ENCODE measurements around the gene PRRT3. TPM values are rescaled to one million over a fixed set of nuclear protein-coding genes. Genes with fewer than 3 reads are reported as not detected.
"Not testable (repeated sequence)": the region's sequence is repeated elsewhere in the genome, so short reads cannot be mapped to it uniquely, and the experiment has no call there.

The PRRT3 gene
- polyA plus RNA-seq, 1 donor from 2014 or later: 2.0 TPM

DNA sequence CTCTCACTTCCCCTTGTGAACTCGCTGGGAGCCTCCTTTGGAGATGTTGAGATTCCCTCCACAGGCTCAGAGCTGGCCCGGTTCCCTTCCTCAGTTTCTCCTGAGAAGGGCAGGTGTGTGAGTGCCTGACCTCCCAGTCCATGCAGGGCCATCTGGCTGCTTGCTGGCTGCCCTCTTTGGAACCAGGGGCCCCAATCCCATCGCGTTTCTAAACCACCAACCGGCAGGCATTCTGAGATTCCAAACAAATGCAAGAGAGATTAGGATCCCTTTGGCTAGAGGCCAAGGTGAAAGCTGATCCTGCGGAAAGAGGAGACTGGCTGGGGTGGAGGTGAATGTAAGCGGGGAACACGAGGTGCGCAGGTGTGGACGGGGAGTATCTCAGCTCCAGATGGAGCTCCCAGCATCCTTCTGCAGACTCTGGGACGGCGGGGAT lies 2.9 kb upstream of the PRRT3 start:
- Mint-ChIP-seq H3K4me1 (peaks cover 5 to 15% (median 11%) of the 10 kb centered on the region in 3 donors), H3K27me3 (peaks cover 2% of the 10 kb centered on the region), H3K9me3 (no peaks in the 10 kb centered on the region), H3K4me3 (peak overlapping the region in 1 of 4 donors; percentile 56), H3K36me3 (peaks cover 1% of the 10 kb centered on the region), H3K27ac (peak overlapping the region in 1 of 3 donors; percentile 53)

DNA sequence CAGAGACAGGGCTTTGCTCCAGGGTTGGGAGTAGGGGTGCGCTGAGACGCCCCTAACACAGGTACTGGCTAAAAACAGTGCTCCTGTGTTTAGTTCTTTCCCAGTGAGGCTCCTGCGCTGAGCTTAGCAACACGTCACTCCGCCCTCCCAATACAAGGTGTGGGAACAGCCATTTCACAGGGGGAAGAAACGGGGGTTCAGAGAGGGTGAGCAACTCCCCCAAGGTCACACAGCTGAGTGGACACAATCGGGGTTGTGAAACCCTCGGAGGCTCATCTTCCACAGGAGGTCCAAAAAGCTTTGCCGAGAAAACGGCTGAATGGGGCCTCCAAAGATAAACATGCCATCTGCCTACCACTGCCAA lies 628 bp downstream of the PRRT3 start:
- Mint-ChIP-seq H3K9me3 (no peaks in the 10 kb centered on the region), H3K27me3 (peaks cover 2% of the 10 kb centered on the region), H3K4me1 (peaks cover 5 to 15% (median 11%) of the 10 kb centered on the region in 3 donors)

DNA sequence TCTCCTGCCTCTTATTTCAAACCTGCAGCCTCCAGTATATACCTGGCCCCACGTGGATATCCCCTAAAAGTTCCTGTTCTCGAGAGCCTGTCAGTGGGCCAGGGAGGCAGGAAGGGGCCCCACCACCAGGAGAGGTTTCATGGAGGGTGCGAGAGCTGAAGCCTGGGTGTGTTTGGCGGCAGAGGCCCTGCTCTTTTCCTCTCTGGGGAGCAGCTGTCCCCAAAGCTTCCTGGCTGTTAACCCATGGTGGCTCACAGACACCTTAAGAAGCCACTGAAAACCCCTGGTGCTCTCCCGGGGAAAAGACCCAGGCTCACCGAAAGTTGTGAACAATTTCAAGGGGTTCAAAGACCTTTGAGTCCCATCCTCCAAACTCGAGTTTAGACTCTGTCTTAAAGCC lies 1.1 kb downstream of the PRRT3 start:
- H3K4me3 Mint-ChIP-seq: peak overlapping the region; percentile 85 to 95 (median 88)
- no peaks in the 10 kb centered on the region for H3K36me3 Mint-ChIP-seq
- peak overlapping the region in 1 of 3 donors; percentile 59 for H3K27ac Mint-ChIP-seq
- peaks cover 2% of the 10 kb centered on the region for H3K27me3 Mint-ChIP-seq
- H3K4me1 Mint-ChIP-seq: peaks cover 5 to 15% (median 11%) of the 10 kb centered on the region in 3 donors
- no peaks in the 10 kb centered on the region for H3K9me3 Mint-ChIP-seq

More for the DNA sequence above, 628 bp downstream of the PRRT3 start:
- Mint-ChIP-seq H3K36me3 (no peaks in the 10 kb centered on the region), H3K4me3 (peak overlapping the region; percentile 85 to 95 (median 88)), H3K27ac (no peak overlapping the region)

DNA sequence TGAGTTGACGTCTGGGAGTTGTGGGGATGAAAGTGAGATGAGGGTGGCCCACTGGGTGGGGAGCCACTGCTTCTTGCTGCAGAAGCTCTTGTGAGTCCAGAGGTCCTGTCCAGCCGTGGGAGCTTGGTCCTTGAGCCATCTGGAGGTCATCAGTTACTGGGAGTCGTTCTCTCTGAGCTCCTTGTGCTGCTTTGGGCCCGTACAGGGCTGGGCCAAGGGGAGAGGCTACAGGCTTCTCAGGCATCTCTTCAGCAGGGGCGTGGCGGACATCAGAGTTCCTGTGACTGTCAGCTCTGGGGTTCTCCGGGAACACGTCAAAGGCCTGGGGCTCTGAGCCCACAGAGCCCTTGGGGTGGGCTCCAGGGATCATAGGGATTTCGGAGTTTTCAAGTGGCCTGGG lies 2.6 kb downstream of the PRRT3 start:
- Mint-ChIP-seq H3K4me1 (peaks cover 5 to 15% (median 11%) of the 10 kb centered on the region in 3 donors), H3K4me3 (peak overlapping the region in 1 of 4 donors; percentile 43), H3K27ac (no peak overlapping the region)

DNA sequence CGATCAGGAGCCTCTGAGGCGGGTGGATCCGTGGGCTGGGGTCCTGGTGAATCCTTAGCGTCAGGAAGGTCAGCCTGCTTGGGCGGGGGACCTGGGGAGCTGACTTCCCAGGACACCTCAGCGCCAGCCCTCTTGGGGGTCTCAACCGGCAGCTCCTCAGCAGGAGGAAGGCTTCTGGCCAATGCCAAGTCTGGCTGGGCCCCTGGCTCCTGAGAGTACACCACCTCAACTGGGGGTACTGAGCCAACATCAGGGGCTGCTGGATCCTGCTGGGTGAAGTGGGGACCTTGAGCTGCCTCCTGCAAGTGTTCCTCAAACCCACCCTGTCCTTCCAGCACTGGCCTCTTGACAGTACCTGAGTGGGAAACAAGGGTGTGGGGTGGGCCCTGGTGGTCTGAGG lies 3.1 kb downstream of the PRRT3 start:
- Mint-ChIP-seq H3K27ac (no peak overlapping the region), H3K4me1 (peaks cover 5 to 15% (median 11%) of the 10 kb centered on the region in 3 donors), H3K4me3 (peak overlapping the region in 1 of 4 donors; percentile 43), H3K27me3 (peaks cover 2% of the 10 kb centered on the region), H3K9me3 (no peaks in the 10 kb centered on the region), H3K36me3 (no peaks in the 10 kb centered on the region)

More for the DNA sequence above, 2.6 kb downstream of the PRRT3 start:
- Mint-ChIP-seq H3K27me3 (peaks cover 2% of the 10 kb centered on the region), H3K9me3 (no peaks in the 10 kb centered on the region), H3K36me3 (no peaks in the 10 kb centered on the region)

DNA sequence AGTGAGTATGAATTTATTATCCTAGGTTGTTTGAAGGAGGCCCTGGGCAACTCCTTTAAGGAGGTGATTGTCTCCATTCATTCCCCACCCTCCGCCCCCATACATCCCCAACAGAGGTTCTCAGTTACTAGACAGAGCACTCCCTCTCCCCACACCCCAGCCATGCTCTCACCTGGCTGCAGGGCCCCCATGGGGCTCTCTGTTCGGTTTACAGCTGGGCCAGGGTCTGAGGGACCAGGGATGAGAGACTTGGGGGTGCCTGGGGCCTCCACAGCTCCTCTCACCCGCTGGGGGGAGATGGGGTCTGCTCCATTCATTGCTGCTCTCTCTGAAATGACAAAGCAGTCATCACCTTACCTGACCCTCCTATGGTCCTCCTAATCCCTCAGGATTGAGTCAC lies 3.6 kb downstream of the PRRT3 start:
- Mint-ChIP-seq H3K4me3 (peak overlapping the region in 1 of 4 donors; percentile 17), H3K36me3 (no peaks in the 10 kb centered on the region), H3K4me1 (peaks cover 5 to 15% (median 11%) of the 10 kb centered on the region in 3 donors), H3K9me3 (no peaks in the 10 kb centered on the region), H3K27me3 (peaks cover 2% of the 10 kb centered on the region), H3K27ac (no peak overlapping the region)

DNA sequence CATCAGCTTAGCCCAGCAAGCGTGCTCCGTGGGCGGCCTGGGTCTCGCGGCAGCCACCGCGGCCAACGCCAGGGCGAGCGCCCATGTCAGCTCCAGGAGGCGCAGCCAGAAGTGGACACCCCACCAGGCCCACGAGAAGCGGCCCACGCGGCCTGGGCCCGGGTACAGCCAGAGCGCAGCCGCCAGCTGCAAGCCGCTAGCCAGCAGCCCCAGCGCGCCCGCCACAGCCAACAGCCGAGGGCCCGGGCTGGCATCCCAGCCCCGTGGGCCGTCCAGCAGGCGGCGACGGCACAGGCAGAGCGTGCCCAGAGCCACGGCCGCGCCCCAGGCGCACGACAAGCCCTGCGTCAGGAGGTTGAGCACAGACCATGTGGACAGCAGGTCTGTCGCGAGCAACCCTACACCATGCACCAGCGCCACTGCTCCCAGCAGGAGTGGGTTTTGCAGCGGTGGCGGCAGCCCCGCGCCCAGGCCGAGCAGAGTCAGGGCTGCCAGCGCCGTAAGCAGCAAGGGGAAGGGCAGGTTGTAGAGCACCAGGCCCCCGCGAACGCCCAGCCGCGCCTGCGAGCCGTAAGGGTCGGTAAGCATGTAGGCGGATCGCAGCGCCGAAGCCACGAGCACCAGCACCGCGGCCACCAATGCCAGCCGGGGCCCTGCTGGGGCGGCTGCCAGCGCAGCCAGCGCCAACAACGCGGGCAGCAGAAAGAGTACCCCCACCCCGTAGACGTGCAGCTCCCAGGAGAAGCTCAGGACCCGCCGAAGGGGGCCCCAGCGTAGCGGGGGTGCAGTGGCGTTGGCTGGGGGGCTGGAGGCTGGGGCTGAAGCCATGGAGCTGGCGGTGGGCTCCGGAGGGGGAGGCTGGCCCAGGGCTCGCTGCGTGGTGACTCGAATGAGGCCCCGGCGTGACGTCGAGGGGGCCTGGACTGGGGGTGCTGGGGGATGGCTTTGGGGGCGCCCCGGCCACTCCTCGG lies 4.9 kb downstream of the PRRT3 start:
- Mint-ChIP-seq H3K9me3 (no peaks in the 10 kb centered on the region), H3K27me3 (peaks cover 2% of the 10 kb centered on the region), H3K36me3 (no peaks in the 10 kb centered on the region), H3K4me1 (peaks cover 5 to 10% (median 9%) of the 10 kb centered on the region in 3 donors), H3K27ac (no peak overlapping the region), H3K4me3 (no peak overlapping the region)

DNA sequence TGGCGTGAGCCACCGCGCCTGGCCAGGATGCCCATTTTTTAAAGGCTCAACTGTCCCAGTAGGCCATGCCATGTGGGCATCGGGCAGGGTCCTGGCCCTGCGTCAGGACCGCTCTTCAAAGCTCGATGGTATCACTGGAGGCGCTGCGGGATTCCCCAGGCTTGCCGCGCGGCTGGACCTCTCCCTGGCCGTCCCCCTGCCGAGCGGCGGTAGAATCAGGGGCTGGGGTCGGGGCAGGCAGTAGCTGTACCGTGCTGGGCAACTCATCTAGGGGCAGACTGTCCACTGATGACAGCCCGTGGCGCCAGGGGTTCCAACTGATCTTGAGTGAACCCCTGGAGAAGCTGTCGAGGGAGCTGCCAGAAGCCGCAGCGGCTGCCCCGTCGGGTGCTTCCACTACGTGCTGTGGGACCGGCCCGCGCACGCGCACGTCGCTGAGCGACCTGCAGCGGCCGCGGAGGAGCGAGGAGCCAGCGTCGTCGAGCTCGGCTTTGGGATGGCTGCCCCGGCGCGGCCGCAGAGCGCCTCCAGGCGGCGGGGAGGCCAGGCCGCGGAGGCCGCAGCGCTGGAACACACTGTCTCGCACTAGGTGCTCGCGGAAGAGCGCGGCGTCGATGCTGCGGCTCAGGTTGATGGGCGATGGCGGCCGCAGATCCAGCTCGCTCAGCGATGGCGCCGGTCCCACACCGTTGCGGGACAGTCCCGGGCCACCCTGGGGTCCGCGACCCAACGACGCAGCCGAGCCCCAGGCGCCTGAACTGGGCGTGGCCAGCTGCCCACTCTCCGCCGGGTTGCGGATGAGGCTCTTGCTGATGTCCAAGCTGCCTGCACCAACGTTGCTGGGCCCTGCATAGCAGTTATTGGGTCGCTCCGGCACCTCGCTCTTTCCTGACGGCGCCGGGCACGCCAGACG lies 5.8 kb downstream of the PRRT3 start:
- H3K27ac Mint-ChIP-seq: peak overlapping the region in 1 of 3 donors; percentile 95
- H3K4me3 Mint-ChIP-seq: peak overlapping the region; percentile 45 to 88 (median 82)
- H3K9me3 Mint-ChIP-seq: no peaks in the 10 kb centered on the region
- H3K4me1 Mint-ChIP-seq: peaks cover 5 to 7% (median 6%) of the 10 kb centered on the region in 3 donors
- no peaks in the 10 kb centered on the region for H3K36me3 Mint-ChIP-seq
- H3K27me3 Mint-ChIP-seq: no peaks in the 10 kb centered on the region

DNA sequence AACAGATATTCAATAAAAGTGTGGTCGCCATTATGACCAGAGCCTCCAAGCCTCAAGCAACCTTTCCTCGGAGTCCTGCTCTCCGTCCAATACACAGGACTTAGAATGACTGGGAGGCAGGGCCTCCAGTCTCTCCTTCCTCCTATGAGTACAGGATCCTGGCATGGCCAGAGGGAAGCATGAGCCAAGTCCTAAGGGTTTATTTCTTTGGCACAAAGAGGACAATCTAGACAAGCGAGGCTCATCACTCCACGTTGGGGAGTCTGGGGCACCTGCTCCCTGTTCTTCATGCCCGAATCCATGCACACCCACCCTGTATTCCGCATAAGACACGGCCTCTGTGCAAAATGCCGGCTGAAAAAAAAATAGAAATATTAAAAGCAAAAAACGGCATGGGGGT lies 6.8 kb downstream of the PRRT3 start:
- peak overlapping the region; percentile 35 to 80 (median 63) for H3K4me3 Mint-ChIP-seq
- H3K4me1 Mint-ChIP-seq: no peaks in the 10 kb centered on the region
- H3K27me3 Mint-ChIP-seq: no peaks in the 10 kb centered on the region
- H3K27ac Mint-ChIP-seq: no peak overlapping the region
- no peaks in the 10 kb centered on the region for H3K36me3 Mint-ChIP-seq
- H3K9me3 Mint-ChIP-seq: no peaks in the 10 kb centered on the region

DNA sequence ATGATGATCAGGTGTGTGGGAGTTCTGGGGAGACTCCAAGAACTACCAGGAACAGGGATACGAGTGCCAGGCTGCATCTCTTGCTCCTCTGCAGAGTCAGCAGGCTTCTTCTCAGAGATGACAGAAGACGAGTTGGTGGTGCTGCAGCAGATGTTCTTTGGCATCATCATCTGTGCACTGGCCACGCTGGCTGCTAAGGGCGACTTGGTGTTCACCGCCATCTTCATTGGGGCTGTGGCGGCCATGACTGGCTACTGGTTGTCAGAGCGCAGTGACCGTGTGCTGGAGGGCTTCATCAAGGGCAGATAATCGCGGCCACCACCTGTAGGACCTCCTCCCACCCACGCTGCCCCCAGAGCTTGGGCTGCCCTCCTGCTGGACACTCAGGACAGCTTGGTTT lies 7.9 kb downstream of the PRRT3 start:
- peak overlapping the region in 1 of 3 donors; percentile 58 for H3K27ac Mint-ChIP-seq
- no peaks in the 10 kb centered on the region for H3K27me3 Mint-ChIP-seq
- no peaks in the 10 kb centered on the region for H3K36me3 Mint-ChIP-seq
- no peaks in the 10 kb centered on the region for H3K4me1 Mint-ChIP-seq
- no peak overlapping the region for H3K4me3 Mint-ChIP-seq
- no peaks in the 10 kb centered on the region for H3K9me3 Mint-ChIP-seq

DNA sequence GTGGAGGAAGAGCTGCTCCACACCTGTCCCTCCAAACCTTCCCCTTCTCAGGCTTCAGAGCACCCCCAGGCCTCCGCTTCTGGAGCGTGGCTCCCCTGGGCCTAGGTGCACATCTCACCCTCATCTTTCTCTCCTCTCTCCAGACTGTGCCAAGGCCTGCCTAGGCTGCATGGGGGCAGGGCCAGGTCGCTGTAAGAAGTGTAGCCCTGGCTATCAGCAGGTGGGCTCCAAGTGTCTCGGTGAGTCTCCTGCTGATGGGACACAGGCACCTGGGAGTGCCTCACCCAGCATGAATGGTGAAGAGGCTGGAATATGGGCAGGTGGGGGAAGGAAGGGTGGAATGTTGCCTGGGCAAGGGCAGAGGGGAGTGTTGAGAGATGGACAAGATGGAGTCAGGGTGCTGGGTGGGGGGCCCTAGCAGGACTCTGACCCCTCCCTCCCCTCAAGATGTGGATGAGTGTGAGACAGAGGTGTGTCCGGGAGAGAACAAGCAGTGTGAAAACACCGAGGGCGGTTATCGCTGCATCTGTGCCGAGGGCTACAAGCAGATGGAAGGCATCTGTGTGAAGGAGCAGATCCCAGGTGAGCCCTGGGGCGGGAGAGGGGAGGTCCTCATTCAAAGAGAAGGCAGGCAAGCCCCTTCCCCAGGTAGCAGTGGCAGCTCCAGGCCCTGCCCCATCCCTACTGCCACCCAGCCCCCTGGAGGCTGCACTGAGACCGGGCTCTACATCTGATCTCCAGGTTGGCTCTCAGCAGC lies 9.1 kb downstream of the PRRT3 start:
- no peaks in the 10 kb centered on the region for H3K4me1 Mint-ChIP-seq
- peak overlapping the region in 2 of 4 donors; percentile 41 to 54 for H3K4me3 Mint-ChIP-seq
- no peaks in the 10 kb centered on the region for H3K27me3 Mint-ChIP-seq
- H3K27ac Mint-ChIP-seq: peak overlapping the region in 1 of 3 donors; percentile 24
- H3K9me3 Mint-ChIP-seq: no peaks in the 10 kb centered on the region
- no peaks in the 10 kb centered on the region for H3K36me3 Mint-ChIP-seq

DNA sequence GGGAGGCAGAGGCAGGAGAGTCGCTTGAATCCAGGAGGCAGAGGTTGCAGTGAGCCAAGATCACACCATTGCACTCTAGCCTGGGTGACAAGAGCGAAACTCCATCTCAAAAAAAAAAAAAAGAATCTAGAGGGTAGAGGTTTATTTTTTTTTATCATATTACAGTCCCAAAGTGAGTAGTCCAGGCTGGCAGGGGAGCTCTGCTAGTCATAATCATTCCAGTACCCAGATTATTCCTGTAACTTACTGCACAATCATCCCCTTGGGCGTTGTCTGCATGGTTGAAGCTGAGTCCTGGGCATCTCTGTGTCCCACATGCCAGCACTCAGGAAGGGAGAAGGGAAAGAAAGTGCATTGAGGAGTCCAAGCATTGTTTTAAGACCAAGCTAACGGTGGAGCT lies 10.0 kb downstream of the PRRT3 start:
- Mint-ChIP-seq H3K27ac (peak overlapping the region in 1 of 3 donors; percentile 1), H3K27me3 (no peaks in the 10 kb centered on the region), H3K4me3 (no peak overlapping the region), H3K36me3 (peaks cover 2% of the 10 kb centered on the region), H3K4me1 (no peaks in the 10 kb centered on the region), H3K9me3 (no peaks in the 10 kb centered on the region)

DNA sequence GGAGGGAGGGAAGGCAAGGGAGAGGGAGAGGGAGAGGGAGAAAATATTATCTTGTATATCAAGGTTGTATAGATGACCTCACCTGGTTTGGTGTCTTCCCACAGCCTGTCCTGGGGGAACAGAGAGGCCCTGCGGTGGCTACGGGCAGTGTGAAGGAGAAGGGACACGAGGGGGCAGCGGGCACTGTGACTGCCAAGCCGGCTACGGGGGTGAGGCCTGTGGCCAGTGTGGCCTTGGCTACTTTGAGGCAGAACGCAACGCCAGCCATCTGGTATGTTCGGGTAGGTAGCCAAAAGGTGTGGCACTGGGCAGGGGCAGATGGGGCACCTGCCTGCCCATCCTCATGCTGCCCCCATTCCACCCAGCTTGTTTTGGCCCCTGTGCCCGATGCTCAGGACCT lies 11.5 kb downstream of the PRRT3 start:
- H3K4me1 Mint-ChIP-seq: peaks cover 0 to 1% (median 1%) of the 10 kb centered on the region in 3 donors
- no peak overlapping the region for H3K4me3 Mint-ChIP-seq
- no peak overlapping the region for H3K27ac Mint-ChIP-seq
- H3K36me3 Mint-ChIP-seq: peaks cover 2% of the 10 kb centered on the region
- H3K27me3 Mint-ChIP-seq: no peaks in the 10 kb centered on the region
- H3K9me3 Mint-ChIP-seq: no peaks in the 10 kb centered on the region

DNA sequence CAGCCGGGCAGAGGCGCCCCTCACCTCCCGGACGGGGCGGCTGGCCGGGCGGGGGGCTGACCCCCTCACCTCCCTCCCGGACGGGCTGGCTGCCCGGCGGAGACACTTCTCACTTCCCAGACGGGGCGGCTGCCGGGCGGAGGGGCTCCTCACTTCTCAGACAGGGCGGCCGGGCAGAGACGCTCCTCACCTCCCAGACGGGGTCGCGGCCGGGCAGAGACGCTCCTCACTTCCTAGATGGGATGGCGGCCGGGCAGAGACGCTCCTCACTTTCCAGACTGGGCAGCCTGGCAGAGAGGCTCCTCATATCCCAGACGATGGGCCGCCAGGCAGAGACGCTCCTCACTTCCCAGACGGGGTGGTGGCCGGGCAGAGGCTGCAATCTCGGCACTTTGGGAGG lies 12.3 kb downstream of the PRRT3 start:
- H3K36me3 Mint-ChIP-seq, H3K4me3 Mint-ChIP-seq, H3K9me3 Mint-ChIP-seq, H3K27ac Mint-ChIP-seq, H3K27me3 Mint-ChIP-seq, H3K4me1 Mint-ChIP-seq: not testable (repeated sequence)

Data from IgD-negative memory B cell (primary cell).